Fibroblast of pulmonary artery (primary cell): ENCODE measurements around the gene PSEN2.
"Not testable (repeated sequence)": the region's sequence is repeated elsewhere in the genome, so short reads cannot be mapped to it uniquely, and the experiment has no call there.

ENCODE experiments used
- DNase-seq: peaks from one replicate; pipeline ENCODE4 v3.0.0-alpha.2; 2010; ENCODE audit warnings: low read depth
- H3K4me3 ChIP-seq: replicated peaks from 2 replicates; pipeline ENCODE4 v1.5.1; 2011; ENCODE audit warnings: low read depth, mild to moderate bottlenecking, control low read depth, low read length, moderate library complexity
- TF ChIP-seq, protein P1 (sequence below): IDR thresholded peaks from 2 replicates; pipeline ENCODE4 v1.5.1; 2011; ENCODE audit warnings: mild to moderate bottlenecking, control low read depth, low read length, inconsistent platforms; ENCODE audit errors: missing control alignments

The PSEN2 gene

GRCh38 chr1:226838456-226838855 lies 32.0 kb upstream of the PSEN2 start:
- TF ChIP-seq, protein P1, sequence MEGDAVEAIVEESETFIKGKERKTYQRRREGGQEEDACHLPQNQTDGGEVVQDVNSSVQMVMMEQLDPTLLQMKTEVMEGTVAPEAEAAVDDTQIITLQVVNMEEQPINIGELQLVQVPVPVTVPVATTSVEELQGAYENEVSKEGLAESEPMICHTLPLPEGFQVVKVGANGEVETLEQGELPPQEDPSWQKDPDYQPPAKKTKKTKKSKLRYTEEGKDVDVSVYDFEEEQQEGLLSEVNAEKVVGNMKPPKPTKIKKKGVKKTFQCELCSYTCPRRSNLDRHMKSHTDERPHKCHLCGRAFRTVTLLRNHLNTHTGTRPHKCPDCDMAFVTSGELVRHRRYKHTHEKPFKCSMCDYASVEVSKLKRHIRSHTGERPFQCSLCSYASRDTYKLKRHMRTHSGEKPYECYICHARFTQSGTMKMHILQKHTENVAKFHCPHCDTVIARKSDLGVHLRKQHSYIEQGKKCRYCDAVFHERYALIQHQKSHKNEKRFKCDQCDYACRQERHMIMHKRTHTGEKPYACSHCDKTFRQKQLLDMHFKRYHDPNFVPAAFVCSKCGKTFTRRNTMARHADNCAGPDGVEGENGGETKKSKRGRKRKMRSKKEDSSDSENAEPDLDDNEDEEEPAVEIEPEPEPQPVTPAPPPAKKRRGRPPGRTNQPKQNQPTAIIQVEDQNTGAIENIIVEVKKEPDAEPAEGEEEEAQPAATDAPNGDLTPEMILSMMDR, result no peak
- H3K4me3 ChIP-seq, result no peak overlapping the region
- DNase-seq, result no peak

DNA sequence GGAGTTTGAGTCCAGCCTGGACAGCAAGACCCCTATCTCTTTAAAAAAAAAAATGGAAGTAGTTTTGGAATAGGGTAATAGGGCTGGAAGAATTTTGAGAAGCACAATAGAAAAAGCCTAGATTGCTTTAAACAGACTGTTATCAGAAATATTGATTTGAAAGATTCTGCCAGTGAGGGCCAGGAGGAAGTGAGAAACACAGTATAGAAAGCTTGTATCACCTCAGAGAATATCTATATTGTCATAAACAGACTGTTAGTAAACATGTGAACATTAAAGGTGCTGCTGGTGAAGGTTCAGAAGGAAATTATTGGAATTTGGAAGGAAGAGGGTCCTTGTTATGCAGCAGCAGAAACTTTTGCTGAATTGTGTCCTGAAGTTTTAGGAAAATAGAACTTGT lies 24.8 kb upstream of the PSEN2 start:
- no peak for DNase-seq
- H3K4me3 ChIP-seq, result no peak overlapping the region
- TF ChIP-seq, protein P1, result no peak

- no peak overlapping the region for H3K4me3 ChIP-seq
- TF ChIP-seq, protein P1, result no peak
- no peak for DNase-seq
These were observed 23.6 kb upstream of the PSEN2 start for GRCh38 chr1:226846786-226847185.

DNA sequence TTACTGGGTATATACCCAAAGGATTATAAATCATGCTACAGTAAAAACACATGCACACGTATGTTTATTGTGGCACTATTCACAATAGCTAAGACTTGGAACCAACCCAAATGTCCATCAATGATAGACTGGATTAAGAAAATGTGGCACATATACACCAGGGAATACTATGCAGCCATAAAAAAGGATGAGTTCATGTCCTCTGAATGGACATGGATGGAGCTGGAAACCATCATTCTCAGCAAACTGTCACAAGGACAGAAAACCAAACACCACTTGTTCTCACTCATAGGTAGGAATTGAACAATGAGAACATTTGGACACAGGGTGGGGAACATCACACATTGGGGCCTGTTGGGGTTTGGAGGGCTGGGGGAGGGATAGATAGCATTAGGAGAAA lies 15.9 kb upstream of the PSEN2 start:
- not testable (repeated sequence) for DNase-seq, H3K4me3 ChIP-seq

- H3K4me3 ChIP-seq, result no peak overlapping the region
- DNase-seq, result peak; percentile 75
- TF ChIP-seq, protein P1, result no peak
These were observed 7.5 kb upstream of the PSEN2 start for GRCh38 chr1:226862890-226863289.

GRCh38 chr1:226863446-226863845 lies 7.0 kb upstream of the PSEN2 start:
- DNase-seq, result peak; percentile 43
- TF ChIP-seq, protein P1, result no peak
- H3K4me3 ChIP-seq, result no peak overlapping the region

GRCh38 chr1:226864311-226864710 lies 6.1 kb upstream of the PSEN2 start:
- no peak for DNase-seq
- H3K4me3 ChIP-seq, result no peak overlapping the region
- TF ChIP-seq, protein P1, result no peak
